ENCODE data around the gene APOA4. TPM values are rescaled to one million over a fixed set of nuclear protein-coding genes. Genes with fewer than 3 reads are reported as not detected.

Gene APOA4
- total and polyA plus RNA-seq, 2 of the 13 experiments (the other 11 are each of a cell fraction or from before 2014, with no cell fraction given): 3.8 to 7.2 TPM

- TF ChIP-seq ZNF572 (CRISPR knock-in tag; IDR thresholded peaks at IDR 0.05) (no peak), ZNF446 (CRISPR knock-in tag; IDR thresholded peaks at IDR 0.05) (peak; percentile 12; the same call in 1 of the 2 replicates), THYN1 (CRISPR knock-in tag; IDR thresholded peaks at IDR 0.05; ENCODE audit: borderline replicate concordance, low read depth) (no peak), ARID2 (CRISPR knock-in tag; IDR thresholded peaks at IDR 0.05; ENCODE audit: borderline replicate concordance) (no peak), HOXA9 (CRISPR knock-in tag; IDR thresholded peaks at IDR 0.05; ENCODE audit: borderline replicate concordance) (peak; percentile 52; the same call in 1 of the 2 replicates), SAP130 (CRISPR knock-in tag; IDR thresholded peaks at IDR 0.05; ENCODE audit: low read depth) (0 out of 2 replicates have a peak, but pooled peaks have one; percentile 23), ZNF33B (CRISPR knock-in tag; IDR thresholded peaks at IDR 0.05) (no peak), HNF4G (IDR thresholded peaks at IDR 0.05; ENCODE audit: borderline replicate concordance, low read depth, low read length) (0 out of 2 replicates have a peak, but pooled peaks have one; percentile 46), HNF4G (CRISPR knock-in tag; IDR thresholded peaks at IDR 0.05; ENCODE audit: borderline replicate concordance, low read depth) (no peak; the same call in 1 of the 2 replicates), ZNF609 (CRISPR knock-in tag; IDR thresholded peaks at IDR 0.05; ENCODE audit: borderline replicate concordance) (peak; percentile 54; the same call in 1 of the 2 replicates), ZBTB7B (CRISPR knock-in tag; IDR thresholded peaks at IDR 0.05) (no peak), AFF4 (CRISPR knock-in tag; IDR thresholded peaks at IDR 0.05) (no peak), EHMT2 (IDR thresholded peaks at IDR 0.05; ENCODE audit: borderline replicate concordance, low read depth, low read length) (no peak), U2AF2 (IDR thresholded peaks at IDR 0.05; ENCODE audit: low read depth, low read length) (no peak), KDM3A (CRISPR knock-in tag; IDR thresholded peaks at IDR 0.05; ENCODE audit: low read depth) (peak; percentile 12; the same call in 1 of the 2 replicates), TBX3 (IDR thresholded peaks at IDR 0.05; ENCODE audit: borderline replicate concordance) (peak; percentile 49; the same call in 1 of the 2 replicates), ZNF639 (CRISPR knock-in tag; conservative IDR thresholded peaks at IDR 0.05) (no peak), ZNF207 (IDR thresholded peaks at IDR 0.05; ENCODE audit: borderline replicate concordance) (no peak), ZNF782 (CRISPR knock-in tag; IDR thresholded peaks at IDR 0.05; ENCODE audit: borderline replicate concordance) (0 out of 2 replicates have a peak, but pooled peaks have one; percentile 35)
Measured at GRCh38 chr11:116825854-116826750, 3.0 kb upstream of the APOA4 start (continued).

All from HepG2 (cell line).